ENCODE data around the gene TBX21. TPM values are rescaled to one million over a fixed set of nuclear protein-coding genes. Genes with fewer than 3 reads are reported as not detected.

The TBX21 gene
- total and polyA plus RNA-seq, 9 of the 15 experiments (the other 6 are each of a cell fraction or from before 2014, with no cell fraction given) = 0.07 TPM; not detected in 8

- TF ChIP-seq REST (IDR thresholded peaks at IDR 0.05; ENCODE audit: borderline replicate concordance) = no peak
- no peak for TF ChIP-seq REST (CRISPR knock-in tag; IDR thresholded peaks at IDR 0.05; ENCODE audit: low read depth)
Observed at GRCh38 chr17:47692895-47693730, 39.9 kb upstream of the TBX21 start (continued).

Measured in K562 (cell line).